Breast epithelium (tissue), 3 donors: ENCODE data around the gene ZG16.

Experiments used
- POLR2A ChIP-seq: fragments of 450-650 bp; IDR thresholded peaks from one replicate; pipeline ENCODE4 v1.6.1; 2016; ENCODE audit warnings: antibody characterized with exemption, mild to moderate bottlenecking, moderate library complexity
- TF ChIP-seq, protein P1 (sequence below), 3 donors: fragments of 450-650 bp; IDR thresholded peaks; one replicate each; pipeline ENCODE4 v1.5.1; 2016 to 2017; ENCODE audit warnings: antibody characterized with exemption in 3 of 3, mild to moderate bottlenecking in 3 of 3, moderate library complexity in 3 of 3

DNA sequence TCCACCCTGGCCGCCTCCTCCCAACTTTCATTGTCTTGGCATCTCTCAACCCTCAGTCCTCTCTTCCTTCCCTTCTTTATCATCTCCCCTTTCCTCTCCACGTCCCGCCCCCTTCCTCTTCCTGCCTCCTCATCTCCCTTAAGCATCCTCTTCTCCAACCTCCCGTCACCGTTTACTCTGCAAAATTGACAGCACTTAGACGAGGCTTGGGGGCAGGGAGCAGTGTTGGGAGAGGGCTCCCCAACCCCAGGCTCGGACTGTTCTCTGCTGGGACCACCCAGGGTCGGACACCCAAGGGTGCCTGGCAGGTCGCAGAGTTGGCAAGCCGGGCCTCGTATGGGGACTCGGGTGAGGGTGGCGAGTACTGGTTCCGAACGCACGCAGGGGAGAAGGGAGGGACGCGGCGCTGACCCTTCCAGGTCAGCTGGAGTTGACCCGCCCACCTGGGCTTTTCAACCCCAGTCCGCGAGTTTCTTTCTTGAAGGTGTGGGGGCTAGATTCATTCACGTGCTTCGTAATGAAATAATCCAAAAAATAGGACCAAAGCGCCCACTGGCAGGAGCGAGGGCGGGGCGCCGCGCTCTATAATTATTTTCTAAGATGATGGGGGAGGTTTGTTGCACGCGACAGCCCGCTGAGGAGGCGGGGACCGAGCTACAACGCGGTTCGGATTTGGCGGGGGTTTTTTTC, 37.1 kb downstream of the ZG16 start:
- TF ChIP-seq POLR2A = no peak
- TF ChIP-seq, protein P1, sequence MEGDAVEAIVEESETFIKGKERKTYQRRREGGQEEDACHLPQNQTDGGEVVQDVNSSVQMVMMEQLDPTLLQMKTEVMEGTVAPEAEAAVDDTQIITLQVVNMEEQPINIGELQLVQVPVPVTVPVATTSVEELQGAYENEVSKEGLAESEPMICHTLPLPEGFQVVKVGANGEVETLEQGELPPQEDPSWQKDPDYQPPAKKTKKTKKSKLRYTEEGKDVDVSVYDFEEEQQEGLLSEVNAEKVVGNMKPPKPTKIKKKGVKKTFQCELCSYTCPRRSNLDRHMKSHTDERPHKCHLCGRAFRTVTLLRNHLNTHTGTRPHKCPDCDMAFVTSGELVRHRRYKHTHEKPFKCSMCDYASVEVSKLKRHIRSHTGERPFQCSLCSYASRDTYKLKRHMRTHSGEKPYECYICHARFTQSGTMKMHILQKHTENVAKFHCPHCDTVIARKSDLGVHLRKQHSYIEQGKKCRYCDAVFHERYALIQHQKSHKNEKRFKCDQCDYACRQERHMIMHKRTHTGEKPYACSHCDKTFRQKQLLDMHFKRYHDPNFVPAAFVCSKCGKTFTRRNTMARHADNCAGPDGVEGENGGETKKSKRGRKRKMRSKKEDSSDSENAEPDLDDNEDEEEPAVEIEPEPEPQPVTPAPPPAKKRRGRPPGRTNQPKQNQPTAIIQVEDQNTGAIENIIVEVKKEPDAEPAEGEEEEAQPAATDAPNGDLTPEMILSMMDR (IDR thresholded peaks at IDR 0.05) = no peak
